Astrocyte (in vitro differentiated cells and primary cell): Measurements from ENCODE around the gene PAF1. TPM values are rescaled to one million over a fixed set of nuclear protein-coding genes. Genes with fewer than 3 reads are reported as not detected.

Source experiments
- DNase-seq: peaks from one replicate; pipeline ENCODE4 v3.0.0-alpha.2; 2010; ENCODE audit warnings: low read depth
- FAIRE-seq: peaks from 2 replicates; lab custom pipeline; 2011; peaks lifted over from hg19 to GRCh38; lab: Jason Lieb, UNC
- H2AFZ ChIP-seq: 2 replicates; pipeline ENCODE4 v1.6.0; 2012; ENCODE audit warnings: low read depth, low read length, inconsistent platforms
- H3K27ac ChIP-seq: 2 replicates; pipeline ENCODE4 v1.5.1; 2011; ENCODE audit warnings: low read depth, low read length, inconsistent platforms
- H3K27me3 ChIP-seq: 2 replicates; pipeline ENCODE4 v1.6.0; 2011; ENCODE audit warnings: low read length, inconsistent platforms; ENCODE audit not compliant: insufficient read depth
- H3K36me3 ChIP-seq: 2 replicates; pipeline ENCODE4 v1.5.1; 2011; ENCODE audit warnings: low read length, inconsistent platforms; ENCODE audit not compliant: insufficient read depth
- H3K4me1 ChIP-seq: 2 replicates; pipeline ENCODE4 v1.5.1; 2011; ENCODE audit warnings: low read length, inconsistent platforms; ENCODE audit not compliant: insufficient read depth
- H3K4me2 ChIP-seq: 2 replicates; pipeline ENCODE4 v1.6.0; 2012; ENCODE audit warnings: low read length, inconsistent platforms
- H3K4me3 ChIP-seq: 2 replicates; pipeline ENCODE4 v1.5.1; 2011; ENCODE audit warnings: low read depth, mild to moderate bottlenecking, low read length, inconsistent platforms; ENCODE audit not compliant: insufficient read depth
- H3K79me2 ChIP-seq: 2 replicates; pipeline ENCODE4 v1.6.0; 2012; ENCODE audit warnings: mild to moderate bottlenecking, low read length, inconsistent platforms; ENCODE audit not compliant: insufficient read depth
- H3K9ac ChIP-seq: 2 replicates; pipeline ENCODE4 v1.6.0; 2012; ENCODE audit warnings: mild to moderate bottlenecking, low read length, inconsistent platforms
- H3K9me3 ChIP-seq: 2 replicates; pipeline ENCODE4 v1.5.1; 2012; ENCODE audit warnings: low read depth, mild to moderate bottlenecking, low read length, inconsistent platforms; ENCODE audit not compliant: insufficient read depth
- H4K20me1 ChIP-seq: 2 replicates; pipeline ENCODE4 v1.6.0; 2012; ENCODE audit warnings: low read length, inconsistent platforms; ENCODE audit not compliant: insufficient read depth
- H3K27ac Mint-ChIP-seq: one replicate; pipeline ENCODE4 v1.8.0; 2021; ENCODE audit warnings: mild to moderate bottlenecking, mixed read lengths; ENCODE audit not compliant: unreplicated experiment
- H3K27me3 Mint-ChIP-seq: one replicate; pipeline ENCODE4 v1.8.0; 2021; ENCODE audit warnings: low read depth, mixed read lengths; ENCODE audit not compliant: unreplicated experiment
- H3K36me3 Mint-ChIP-seq: one replicate; pipeline ENCODE4 v1.8.0; 2021; ENCODE audit warnings: low read depth, mixed read lengths; ENCODE audit not compliant: unreplicated experiment
- H3K4me1 Mint-ChIP-seq: one replicate; pipeline ENCODE4 v1.8.0; 2021; ENCODE audit warnings: low read depth, mixed read lengths; ENCODE audit not compliant: unreplicated experiment
- H3K4me3 Mint-ChIP-seq: one replicate; pipeline ENCODE4 v1.8.0; 2021; ENCODE audit warnings: mild to moderate bottlenecking, moderate library complexity, mixed read lengths; ENCODE audit not compliant: unreplicated experiment
- H3K9me3 Mint-ChIP-seq: one replicate; pipeline ENCODE4 v1.8.0; 2021; ENCODE audit warnings: mild to moderate bottlenecking, mixed read lengths; ENCODE audit not compliant: unreplicated experiment
- CTCF ChIP-seq: IDR thresholded peaks from 2 replicates; pipeline ENCODE4 v1.5.1; 2011; ENCODE audit warnings: low read depth, mild to moderate bottlenecking, inconsistent platforms, low read length, moderate library complexity; ENCODE audit not compliant: insufficient read depth
- EZH2 ChIP-seq: IDR thresholded peaks from 2 replicates; pipeline ENCODE4 v1.6.1; 2012; ENCODE audit warnings: mild to moderate bottlenecking, low read length, inconsistent platforms; ENCODE audit not compliant: insufficient read depth
- total RNA-seq: library from RNA; stranded (reverse); gene quantifications from 2 replicates; pipeline ENCODE4 v1.2.1, GENCODE V29; 2021

The PAF1 gene
- total RNA-seq, 1 donor from 2014 or later: 43.2 TPM

- peak overlapping the region; percentile 80 for H3K27ac ChIP-seq
- H3K4me1 ChIP-seq: peaks cover 18% of the 10 kb centered on the region
- H3K9me3 ChIP-seq: no peaks in the 10 kb centered on the region
- Mint-ChIP-seq H3K27ac (peak overlapping the region; percentile 89), H3K4me1 (peaks cover 17% of the 10 kb centered on the region), H3K4me3 (peak overlapping the region; percentile 100), H3K27me3 (no peaks in the 10 kb centered on the region), H3K9me3 (no peaks in the 10 kb centered on the region), H3K36me3 (peaks cover 9% of the 10 kb centered on the region)
- no peaks in the 10 kb centered on the region for H3K27me3 ChIP-seq
- H3K4me3 ChIP-seq: peak overlapping the region; percentile 99
- H4K20me1 ChIP-seq: peaks cover 29% of the 10 kb centered on the region
- peaks cover 26% of the 10 kb centered on the region for H3K36me3 ChIP-seq
- H3K79me2 ChIP-seq: peaks cover 39% of the 10 kb centered on the region
- H3K9ac ChIP-seq: peak overlapping the region; percentile 99
- H2AFZ ChIP-seq: peak overlapping the region; percentile 58
- DNase-seq (no peak), FAIRE-seq (no peak)
- peak overlapping the region; percentile 100 for H3K4me2 ChIP-seq
- no peak for TF ChIP-seq CTCF
- no peak for TF ChIP-seq EZH2
Measured at GRCh38 chr19:39436350-39436716, 45.4 kb upstream of the PAF1 start.

DNA sequence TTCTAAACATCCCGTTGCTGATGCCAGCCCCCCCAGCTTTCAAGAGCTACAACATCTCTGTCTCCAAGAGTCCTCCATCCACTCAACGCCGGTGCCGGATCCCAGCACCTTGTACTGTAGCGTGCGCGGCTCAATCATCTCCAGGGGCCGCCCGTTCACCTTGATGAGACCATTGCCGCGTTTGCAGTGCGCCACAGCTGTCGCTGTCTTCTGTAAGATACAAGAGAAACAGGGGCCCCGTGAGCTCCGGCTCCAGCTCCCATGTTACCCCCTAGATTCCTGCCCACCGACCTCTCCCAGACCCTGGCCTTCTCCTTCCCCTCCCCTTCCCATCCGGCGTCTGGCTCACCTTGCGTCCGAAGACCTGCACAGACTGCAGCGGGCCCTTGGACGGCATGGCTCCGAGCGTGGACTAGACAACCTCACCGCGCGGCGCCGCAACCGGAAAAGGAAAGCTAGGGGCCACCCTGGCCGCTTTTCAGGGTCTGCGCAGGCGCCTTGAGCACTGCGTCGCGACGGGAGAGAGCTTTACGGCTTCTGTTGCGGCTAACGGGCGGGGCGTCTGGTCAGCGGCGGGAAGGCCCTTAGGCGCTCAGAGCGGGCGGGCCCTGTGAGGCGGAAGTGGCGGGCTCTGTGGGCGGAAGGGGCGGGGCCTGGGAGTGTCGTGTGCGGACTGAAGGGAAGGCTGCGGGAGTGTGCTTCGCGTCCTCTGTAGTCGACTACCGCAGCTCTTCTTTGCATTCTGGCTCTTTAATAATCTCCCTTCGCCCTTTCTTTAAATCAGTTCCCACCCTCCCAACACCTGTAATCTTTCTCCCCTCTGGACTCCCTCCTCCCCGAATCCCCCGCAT, 44.8 kb upstream of the PAF1 start, which contains the start of gene RPS16:
Gene RPS16, minus strand, starts transcription at position 451 of the 851 bp plus-strand sequence. Its CDS starts 54 bp downstream, at position 397.
- Histone ChIP-seq H2AFZ (peak within 1 kb of the TSS; percentile 58), H3K27me3 (no peaks in the 10 kb centered on the region), H3K27ac (peak within 1 kb of the TSS; percentile 94), H3K4me1 (peaks cover 22% of the 10 kb centered on the region), H3K79me2 (peaks cover 39% of the 10 kb centered on the region), H3K4me2 (peak within 1 kb of the TSS; percentile 100), H3K9me3 (no peaks in the 10 kb centered on the region), H3K36me3 (peaks cover 26% of the 10 kb centered on the region), H4K20me1 (peaks cover 29% of the 10 kb centered on the region), H3K9ac (peak within 1 kb of the TSS; percentile 99), H3K4me3 (peak within 1 kb of the TSS; percentile 99)
- TF ChIP-seq CTCF (no peak), EZH2 (no peak)
- FAIRE-seq: no peak
- peaks cover 11% of the 10 kb centered on the region for H3K36me3 Mint-ChIP-seq
- H3K9me3 Mint-ChIP-seq: no peaks in the 10 kb centered on the region
- H3K27me3 Mint-ChIP-seq: no peaks in the 10 kb centered on the region
- H3K4me3 Mint-ChIP-seq: peak within 1 kb of the TSS; percentile 100
- H3K4me1 Mint-ChIP-seq: peaks cover 19% of the 10 kb centered on the region
- H3K27ac Mint-ChIP-seq: peak within 1 kb of the TSS; percentile 89
- DNase-seq: peak; percentile 89
